HG02678 (cell line): ENCODE data around the gene STON2.

Experiments used
- ATAC-seq: cut with Tn5 transposase; IDR thresholded peaks from one replicate; pipeline ENCODE4 v1.9.1; 2021; ENCODE audit warnings: mild to moderate bottlenecking, moderate library complexity; ENCODE audit not compliant: unreplicated experiment

STON2 gene

GRCh38 chr14:81305743-81306142, 94.4 kb downstream of the STON2 start:
- ATAC-seq = no peak

DNA sequence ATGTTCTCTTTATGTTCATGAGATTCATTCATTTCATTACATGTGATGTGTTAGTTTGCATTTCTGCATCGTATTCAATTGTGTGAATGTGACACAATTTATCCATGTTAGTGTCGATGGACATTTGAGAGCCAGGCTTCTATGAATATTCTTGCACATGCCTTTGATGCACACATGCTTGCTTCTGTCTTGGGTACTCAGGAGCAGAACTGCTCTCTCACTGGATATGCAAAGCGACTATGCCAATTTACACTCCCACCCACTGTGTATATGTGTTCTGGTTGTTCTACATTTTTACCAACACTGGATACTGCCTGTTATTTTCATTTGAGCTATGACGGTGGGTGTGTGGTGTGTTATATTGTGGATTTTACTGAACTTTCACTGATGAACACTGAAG, 95.1 kb downstream of the STON2 start:
- no peak for ATAC-seq

- ATAC-seq = peak; percentile 92
Measured at GRCh38 chr14:81303258-81303935, 96.7 kb downstream of the STON2 start.

DNA sequence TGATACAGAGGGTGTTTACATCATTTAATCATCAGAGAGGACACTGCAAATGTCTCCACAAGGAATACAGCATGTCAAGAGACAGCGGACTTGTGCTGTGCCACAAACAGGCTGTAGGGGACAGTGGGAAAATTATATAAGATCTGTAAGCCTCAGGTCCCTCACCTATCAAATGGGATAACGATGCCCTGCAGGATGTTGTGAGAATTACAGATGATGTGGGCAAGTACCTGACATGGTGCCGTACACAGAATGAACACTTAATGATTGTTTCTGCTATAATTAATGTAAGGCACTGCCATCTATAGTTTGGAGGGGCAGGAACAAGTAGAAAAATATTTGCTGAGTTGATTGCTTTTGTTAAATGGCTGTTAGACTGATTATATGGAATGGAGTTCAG, 97.5 kb downstream of the STON2 start:
- ATAC-seq = no peak

GRCh38 chr14:81301813-81302212, 98.3 kb downstream of the STON2 start:
- ATAC-seq = no peak

GRCh38 chr14:81301371-81301770, 98.8 kb downstream of the STON2 start:
- ATAC-seq = no peak

GRCh38 chr14:81298911-81299310, 101.2 kb downstream of the STON2 start:
- no peak for ATAC-seq

- no peak for ATAC-seq
Measured at GRCh38 chr14:81298122-81298521, 102.0 kb downstream of the STON2 start.

DNA sequence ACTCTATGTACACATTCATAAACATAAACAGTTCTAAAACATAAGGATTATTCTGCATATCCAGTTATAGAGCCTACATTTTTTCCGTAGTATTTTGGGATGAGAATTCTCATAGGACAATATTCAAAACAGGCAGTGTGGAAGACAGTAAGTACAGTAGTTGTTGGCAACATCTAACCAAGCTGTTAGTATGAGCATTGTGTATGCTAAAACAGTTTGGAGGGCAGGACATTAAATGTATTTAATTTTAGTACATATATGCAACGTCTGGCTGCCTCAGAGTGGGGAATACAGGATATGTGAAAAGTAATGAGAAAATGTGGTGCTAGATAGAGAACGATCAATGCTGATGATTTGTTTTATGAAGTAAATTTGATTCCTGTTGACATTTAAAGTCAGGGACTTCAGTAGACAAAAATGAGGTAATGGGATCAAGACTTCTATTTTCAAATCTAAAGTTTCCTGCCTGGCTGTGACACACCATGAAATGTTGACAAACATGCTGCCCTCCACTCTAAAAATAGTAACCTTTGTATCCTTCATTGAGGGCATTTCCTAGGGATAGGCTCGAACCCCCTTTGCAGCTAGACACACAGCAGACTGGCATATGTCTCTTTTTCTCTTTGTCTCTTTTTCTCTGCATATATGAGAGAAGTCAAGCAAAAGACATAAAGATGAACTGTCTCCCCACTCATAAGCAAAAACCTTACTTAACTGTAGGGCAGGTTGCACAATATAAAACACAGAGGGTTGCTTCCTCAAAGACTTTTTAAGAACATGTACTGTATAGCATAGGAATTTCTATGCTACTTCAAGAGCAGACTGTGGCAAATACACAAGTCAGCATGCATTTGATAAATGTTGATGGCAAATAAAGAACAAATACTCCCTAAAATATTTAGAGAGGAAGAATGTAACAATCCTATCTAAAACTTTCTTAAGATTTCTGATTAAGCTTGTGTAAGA, 103.9 kb downstream of the STON2 start:
- ATAC-seq = no peak

- ATAC-seq = no peak
Measured at GRCh38 chr14:81289516-81289915, 110.6 kb downstream of the STON2 start.

GRCh38 chr14:81286574-81287370, 113.4 kb downstream of the STON2 start:
- no peak for ATAC-seq

DNA sequence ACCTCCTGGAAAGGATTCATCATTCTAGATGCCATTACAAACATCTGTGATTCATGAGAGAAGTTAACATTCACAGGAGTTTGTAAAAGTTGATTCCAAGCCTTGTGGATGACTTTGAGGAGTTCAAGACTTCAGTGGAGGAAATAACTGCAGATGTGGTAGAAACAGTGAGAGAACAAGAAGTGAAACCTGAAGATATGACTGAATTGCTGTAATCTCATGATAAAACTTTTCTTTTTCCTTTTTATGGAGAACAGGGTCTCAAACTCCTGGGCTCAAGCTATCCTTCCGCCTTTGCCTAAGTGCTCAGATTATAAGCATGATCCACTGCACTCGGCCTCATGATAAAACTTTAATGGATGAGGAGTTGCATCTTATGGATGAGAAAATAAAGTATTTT, 114.9 kb downstream of the STON2 start:
- no peak for ATAC-seq

DNA sequence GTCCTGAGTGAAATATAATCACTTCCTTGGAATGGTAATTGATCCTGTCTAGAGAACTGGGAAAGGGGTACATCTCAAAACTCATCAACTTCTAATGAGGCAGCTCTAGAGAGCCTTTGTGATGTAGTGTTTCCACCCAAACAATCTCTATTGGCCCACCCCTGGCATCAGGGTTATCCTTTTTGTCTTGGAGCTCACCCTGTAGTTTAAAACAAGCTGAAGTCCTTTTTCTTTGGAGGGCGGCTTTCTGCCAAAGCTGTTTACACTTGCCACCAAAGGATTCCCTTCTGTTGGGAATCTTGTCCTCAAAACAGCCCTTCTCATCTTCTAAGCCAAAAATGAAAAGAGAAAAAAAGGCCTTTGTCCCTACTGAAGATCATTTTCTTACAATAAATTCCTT, 118.8 kb downstream of the STON2 start:
- no peak for ATAC-seq

- no peak for ATAC-seq
Measured at GRCh38 chr14:81280136-81280791, 119.9 kb downstream of the STON2 start.

DNA sequence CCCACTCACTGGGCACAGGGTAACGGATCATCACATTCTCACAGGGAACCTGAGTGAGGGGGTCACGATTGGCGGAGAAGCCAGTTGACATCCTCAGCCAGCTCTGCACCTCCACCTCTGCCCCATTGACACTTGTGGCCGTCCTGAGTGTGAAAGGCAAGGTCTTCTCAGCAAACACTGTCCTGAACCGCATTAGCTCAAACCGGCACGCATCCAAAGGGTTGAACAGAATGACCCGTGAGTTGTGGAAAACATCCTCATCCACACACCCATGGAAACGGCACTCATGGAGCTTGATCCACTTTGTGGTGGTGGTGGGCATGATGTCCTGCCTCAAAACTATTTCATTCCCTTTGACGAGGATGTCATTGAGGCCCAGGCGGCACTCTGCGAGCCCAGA, 123.0 kb downstream of the STON2 start:
- no peak for ATAC-seq

DNA sequence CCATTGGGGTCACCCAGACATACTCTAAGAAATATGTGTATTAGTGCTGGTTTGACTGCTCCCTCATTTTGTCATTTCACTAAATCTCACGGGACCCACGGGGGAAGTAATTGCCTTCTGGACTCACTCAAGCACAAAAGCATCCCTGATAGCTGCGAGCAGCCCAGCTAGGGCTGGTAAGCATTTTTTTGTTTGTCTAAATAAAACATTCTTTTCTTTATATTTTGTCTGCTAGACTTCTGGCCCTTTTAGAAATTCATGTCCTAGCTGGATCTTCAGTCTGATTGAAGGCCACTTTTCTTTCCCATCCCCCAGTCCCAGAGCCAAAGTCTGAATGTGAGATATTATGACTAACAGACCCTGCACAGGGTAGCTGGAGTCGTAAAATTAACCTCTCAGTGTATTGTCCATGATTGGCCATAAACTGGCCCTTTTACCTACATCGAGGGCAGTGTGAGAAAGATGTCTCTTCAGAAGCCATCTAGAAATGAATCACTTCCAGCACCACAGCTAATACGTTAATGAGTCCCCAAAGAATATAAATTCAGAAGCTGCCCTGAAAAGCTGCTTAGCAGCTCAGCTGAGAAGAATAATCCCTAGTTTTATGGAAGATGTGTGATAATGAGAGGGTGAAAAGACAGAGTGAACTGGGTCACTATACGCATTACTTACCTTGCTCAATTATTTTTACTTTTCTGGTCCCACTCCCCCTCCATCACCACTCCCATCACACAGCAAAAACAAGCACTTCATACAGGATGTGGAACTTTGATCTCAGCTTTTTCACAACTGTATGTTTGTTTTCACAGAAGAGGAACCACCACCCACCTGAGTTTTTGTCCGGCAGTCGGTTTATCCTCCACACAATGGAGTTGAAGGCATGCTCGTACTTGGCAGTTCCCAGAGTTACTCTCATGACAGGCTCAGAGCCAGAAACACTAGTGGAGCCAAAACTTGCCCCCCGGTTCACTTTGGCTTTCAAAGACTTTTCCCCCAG, 123.8 kb downstream of the STON2 start:
- ATAC-seq = no peak

GRCh38 chr14:81275305-81276072, 124.6 kb downstream of the STON2 start:
- ATAC-seq = no peak

DNA sequence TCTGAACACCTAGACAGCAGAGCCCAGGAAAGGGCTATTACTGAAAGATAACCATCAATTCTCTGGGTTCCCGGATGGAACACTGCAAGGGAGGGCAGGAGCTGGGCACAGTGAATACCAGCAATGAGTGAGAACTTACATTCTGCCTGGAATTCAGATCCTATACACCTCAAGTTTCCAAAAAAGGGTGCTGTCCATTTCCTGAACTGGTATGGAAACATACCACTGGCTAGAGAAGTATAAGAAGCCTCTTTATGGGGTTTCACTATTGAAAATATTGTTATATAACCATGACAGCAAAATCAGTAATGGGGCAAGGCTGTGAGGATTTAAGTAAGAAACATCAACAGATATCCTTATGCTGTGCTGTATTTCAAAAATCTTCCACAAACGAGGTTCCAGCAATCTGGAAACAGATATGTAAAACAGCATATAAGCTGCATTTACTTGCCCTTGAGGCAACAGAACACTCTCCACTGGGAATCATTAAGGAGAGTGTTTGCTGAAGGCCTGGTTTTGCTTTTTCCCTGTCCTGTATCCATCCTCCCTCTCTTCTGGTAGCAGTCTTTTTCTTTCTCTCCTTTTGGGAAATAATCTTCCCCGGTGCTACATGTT, 126.1 kb downstream of the STON2 start:
- no peak for ATAC-seq
